ENCODE results near the gene HSPB9.

Gene HSPB9

GRCh38 chr17:42101513-42102292, 20.9 kb upstream of the HSPB9 start:
- DNase-seq (ENCODE audit: low read depth in 2 of 2): peak in 1 of 2 donors; percentile 30

GRCh38 chr17:42103221-42103954, 19.2 kb upstream of the HSPB9 start:
- no peak for DNase-seq (ENCODE audit: low read depth in 2 of 2)

- DNase-seq (ENCODE audit: low read depth in 2 of 2): no peak
Measured at GRCh38 chr17:42104264-42104663, 18.3 kb upstream of the HSPB9 start.

- DNase-seq (ENCODE audit: low read depth in 2 of 2): no peak
Measured at GRCh38 chr17:42106009-42106408, 16.6 kb upstream of the HSPB9 start.

- no peak for DNase-seq (ENCODE audit: low read depth in 2 of 2)
Measured at GRCh38 chr17:42107124-42107523, 15.5 kb upstream of the HSPB9 start.

GRCh38 chr17:42107597-42108576, 14.7 kb upstream of the HSPB9 start:
- DNase-seq (ENCODE audit: low read depth in 2 of 2): peak; percentile 69 to 88

- DNase-seq (ENCODE audit: low read depth in 2 of 2): no peak
Measured at GRCh38 chr17:42109086-42109485, 13.5 kb upstream of the HSPB9 start.

- no peak for DNase-seq (ENCODE audit: low read depth in 2 of 2)
Measured at GRCh38 chr17:42110301-42111264, 12.0 kb upstream of the HSPB9 start.

GRCh38 chr17:42111265-42111636, 11.4 kb upstream of the HSPB9 start:
- no peak for DNase-seq (ENCODE audit: low read depth in 2 of 2)

GRCh38 chr17:42111871-42112551, 10.6 kb upstream of the HSPB9 start:
- DNase-seq (ENCODE audit: low read depth in 2 of 2): no peak

- peak; percentile 66 to 69 for DNase-seq (ENCODE audit: low read depth in 2 of 2)
Measured at GRCh38 chr17:42112552-42113176, 9.9 kb upstream of the HSPB9 start, which contains the start of gene DHX58. Gene DHX58, minus strand, starts transcription at chr17:42112714. Its CDS starts 822 bp downstream, at chr17:42111892.

GRCh38 chr17:42113293-42114069, 9.1 kb upstream of the HSPB9 start:
- DNase-seq (ENCODE audit: low read depth in 2 of 2): no peak

GRCh38 chr17:42114118-42114517, 8.5 kb upstream of the HSPB9 start:
- no peak for DNase-seq (ENCODE audit: low read depth in 2 of 2)

- DNase-seq (ENCODE audit: low read depth in 2 of 2): peak; percentile 66 to 78
Measured at GRCh38 chr17:42116705-42117396, 5.8 kb upstream of the HSPB9 start.

GRCh38 chr17:42117397-42118125, 5.0 kb upstream of the HSPB9 start:
- DNase-seq (ENCODE audit: low read depth in 2 of 2): no peak

GRCh38 chr17:42118126-42118510, 4.5 kb upstream of the HSPB9 start:
- no peak for DNase-seq (ENCODE audit: low read depth in 2 of 2)

GRCh38 chr17:42118545-42118944, 4.1 kb upstream of the HSPB9 start:
- no peak for DNase-seq (ENCODE audit: low read depth in 2 of 2)

- no peak for DNase-seq (ENCODE audit: low read depth in 2 of 2)
Measured at GRCh38 chr17:42119301-42119700, 3.3 kb upstream of the HSPB9 start.

Measured in stimulated activated CD8-positive, alpha-beta memory T cell treated with anti-CD3 and anti-CD28 coated beads, Interleukin-7, amount 100 ng/mL, for 4 hours (primary cell).